ENCODE data around the gene CPLANE1. TPM values are rescaled to one million over a fixed set of nuclear protein-coding genes. Genes with fewer than 3 reads are reported as not detected.
A peak's percentile ranks its signal among the peaks of the same experiment; 100 is the strongest.

The CPLANE1 gene
- total RNA-seq, 1 experiment from 2014 or later, result 21.9 TPM

DNA sequence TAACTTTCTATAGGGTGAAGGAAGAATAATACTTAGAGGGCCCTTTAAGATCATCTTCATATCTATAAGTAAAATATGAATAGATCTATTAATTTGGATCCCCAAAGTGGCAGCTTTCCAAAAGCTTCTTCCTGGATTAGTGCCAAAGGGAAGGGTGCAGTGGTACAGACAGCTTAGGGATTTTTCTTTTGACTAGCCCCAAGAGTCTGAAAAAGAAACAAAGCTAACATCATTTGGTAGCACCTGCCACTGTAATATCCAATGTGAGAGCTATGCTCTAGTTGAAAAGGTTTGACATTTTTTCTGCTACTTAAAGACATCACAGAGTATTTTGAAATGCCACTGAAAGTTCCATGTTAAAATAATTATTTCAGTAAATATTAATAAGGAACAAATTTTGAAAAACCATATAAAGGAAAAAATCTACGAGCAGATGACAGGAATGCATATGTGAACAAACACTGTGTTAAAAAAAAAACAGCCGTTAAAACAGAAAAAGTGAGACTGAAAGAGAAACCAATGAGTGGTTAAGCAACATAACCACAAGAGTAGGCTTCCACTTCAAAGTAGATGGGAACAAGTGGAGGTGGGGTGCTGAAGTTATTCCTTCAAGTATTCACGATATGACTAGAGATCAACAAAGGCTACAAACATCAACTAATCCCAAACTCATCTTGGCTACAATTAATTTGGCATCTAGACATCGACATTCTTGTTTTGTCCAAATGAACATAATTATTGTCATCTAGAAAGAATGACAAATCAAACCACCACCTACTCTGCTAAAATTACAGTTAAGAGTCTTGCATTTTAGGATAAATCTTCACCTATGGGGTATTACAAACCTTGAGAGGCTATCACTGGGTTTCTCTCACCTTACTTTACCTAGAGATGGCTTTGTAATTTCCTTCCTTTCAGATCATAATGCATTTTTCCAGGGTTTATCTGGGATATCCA, 137.5 kb downstream of the CPLANE1 start:
- DNase-seq (ENCODE audit: low spot score), result peak; percentile 5
- no peaks in the 10 kb centered on the region for H3K27me3 ChIP-seq (replicated peaks; ENCODE audit: insufficient read depth, low read depth, low read length, poor library complexity)

GRCh38 chr5:37110135-37110534, 139.0 kb downstream of the CPLANE1 start:
- no TSS peak for BruUV-seq (replicated peaks)
- intact Hi-C loops (cut with micrococcal nuclease; ENCODE audit: unreplicated experiment), result no loop called here
- CTCF ChIA-PET, result no interaction called here
- TF ChIP-seq, protein P1, sequence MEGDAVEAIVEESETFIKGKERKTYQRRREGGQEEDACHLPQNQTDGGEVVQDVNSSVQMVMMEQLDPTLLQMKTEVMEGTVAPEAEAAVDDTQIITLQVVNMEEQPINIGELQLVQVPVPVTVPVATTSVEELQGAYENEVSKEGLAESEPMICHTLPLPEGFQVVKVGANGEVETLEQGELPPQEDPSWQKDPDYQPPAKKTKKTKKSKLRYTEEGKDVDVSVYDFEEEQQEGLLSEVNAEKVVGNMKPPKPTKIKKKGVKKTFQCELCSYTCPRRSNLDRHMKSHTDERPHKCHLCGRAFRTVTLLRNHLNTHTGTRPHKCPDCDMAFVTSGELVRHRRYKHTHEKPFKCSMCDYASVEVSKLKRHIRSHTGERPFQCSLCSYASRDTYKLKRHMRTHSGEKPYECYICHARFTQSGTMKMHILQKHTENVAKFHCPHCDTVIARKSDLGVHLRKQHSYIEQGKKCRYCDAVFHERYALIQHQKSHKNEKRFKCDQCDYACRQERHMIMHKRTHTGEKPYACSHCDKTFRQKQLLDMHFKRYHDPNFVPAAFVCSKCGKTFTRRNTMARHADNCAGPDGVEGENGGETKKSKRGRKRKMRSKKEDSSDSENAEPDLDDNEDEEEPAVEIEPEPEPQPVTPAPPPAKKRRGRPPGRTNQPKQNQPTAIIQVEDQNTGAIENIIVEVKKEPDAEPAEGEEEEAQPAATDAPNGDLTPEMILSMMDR (conservative IDR thresholded peaks at IDR 0.05; ENCODE audit: low read depth, low read length), result no peak
- no peak for TF ChIP-seq EZH2 (IDR thresholded peaks at IDR 0.05; ENCODE audit: borderline replicate concordance, low read depth, low read length, poor library complexity, severe bottlenecking)
- H3K36me3 ChIP-seq (ENCODE audit: insufficient read depth, low read length, poor library complexity, severe bottlenecking), result no peaks in the 10 kb centered on the region
- H3K4me1 ChIP-seq (ENCODE audit: insufficient read depth, low read length, poor library complexity, severe bottlenecking), result no peaks in the 10 kb centered on the region
- H3K9me3 ChIP-seq (ENCODE audit: low read depth, low read length, poor library complexity, severe bottlenecking), result no peaks in the 10 kb centered on the region
- H3K4me3 ChIP-seq (ENCODE audit: low read depth, low read length, poor library complexity, severe bottlenecking), result no peak overlapping the region
- DNase-seq (ENCODE audit: low spot score), result no peak
- no peaks in the 10 kb centered on the region for H3K27me3 ChIP-seq (replicated peaks; ENCODE audit: insufficient read depth, low read depth, low read length, poor library complexity)
- no peak overlapping the region for H3K27ac ChIP-seq (ENCODE audit: low read depth, low read length, poor library complexity, severe bottlenecking)
- POLR2A ChIA-PET (ENCODE audit: low non-redundant PET), result no interaction called here

More for the DNA sequence above, 137.5 kb downstream of the CPLANE1 start:
- Histone ChIP-seq H3K4me1 (ENCODE audit: insufficient read depth, low read length, poor library complexity, severe bottlenecking) (no peaks in the 10 kb centered on the region), H3K9me3 (ENCODE audit: low read depth, low read length, poor library complexity, severe bottlenecking) (no peaks in the 10 kb centered on the region), H3K4me3 (ENCODE audit: low read depth, low read length, poor library complexity, severe bottlenecking) (no peak overlapping the region), H3K27ac (ENCODE audit: low read depth, low read length, poor library complexity, severe bottlenecking) (no peak overlapping the region), H3K36me3 (ENCODE audit: insufficient read depth, low read length, poor library complexity, severe bottlenecking) (no peaks in the 10 kb centered on the region)
- CTCF ChIA-PET, result no interaction called here
- no TSS peak for BruUV-seq (replicated peaks)
- TF ChIP-seq, protein P1 (conservative IDR thresholded peaks at IDR 0.05; ENCODE audit: low read depth, low read length), result no peak
- no peak for TF ChIP-seq EZH2 (IDR thresholded peaks at IDR 0.05; ENCODE audit: borderline replicate concordance, low read depth, low read length, poor library complexity, severe bottlenecking)
- POLR2A ChIA-PET (ENCODE audit: low non-redundant PET), result no interaction called here
- intact Hi-C loops (cut with micrococcal nuclease; ENCODE audit: unreplicated experiment), result no loop called here

DNA sequence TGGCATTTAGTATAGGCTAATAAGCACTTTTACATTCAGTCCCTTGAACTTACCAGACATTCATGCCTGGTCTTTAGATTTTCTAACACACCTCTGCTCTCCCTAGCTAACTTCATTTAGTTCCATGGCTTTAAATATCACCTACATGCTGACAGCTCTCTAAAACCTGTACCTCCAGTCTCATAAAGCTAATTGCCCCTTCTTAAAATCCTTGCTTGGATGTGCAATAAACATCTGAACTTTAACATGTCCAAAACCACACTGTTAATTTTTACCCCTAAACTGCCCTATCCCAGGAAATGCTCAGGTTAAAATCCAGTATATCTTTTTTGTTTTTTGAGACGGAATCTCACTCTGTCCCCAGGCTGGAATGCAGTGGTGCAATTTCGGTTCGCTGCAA, 139.8 kb downstream of the CPLANE1 start:
- Histone ChIP-seq H3K4me3 (ENCODE audit: low read depth, low read length, poor library complexity, severe bottlenecking) (no peak overlapping the region), H3K36me3 (ENCODE audit: insufficient read depth, low read length, poor library complexity, severe bottlenecking) (no peaks in the 10 kb centered on the region), H3K27ac (ENCODE audit: low read depth, low read length, poor library complexity, severe bottlenecking) (no peak overlapping the region), H3K4me1 (ENCODE audit: insufficient read depth, low read length, poor library complexity, severe bottlenecking) (no peaks in the 10 kb centered on the region), H3K27me3 (replicated peaks; ENCODE audit: insufficient read depth, low read depth, low read length, poor library complexity) (no peaks in the 10 kb centered on the region), H3K9me3 (ENCODE audit: low read depth, low read length, poor library complexity, severe bottlenecking) (no peaks in the 10 kb centered on the region)
- intact Hi-C loops (cut with micrococcal nuclease; ENCODE audit: unreplicated experiment), result no loop called here
- ChIA-PET POLR2A (ENCODE audit: low non-redundant PET) (no interaction called here), CTCF (no interaction called here)
- no peak for DNase-seq (ENCODE audit: low spot score)
- no peak for TF ChIP-seq EZH2 (IDR thresholded peaks at IDR 0.05; ENCODE audit: borderline replicate concordance, low read depth, low read length, poor library complexity, severe bottlenecking)
- TF ChIP-seq, protein P1 (conservative IDR thresholded peaks at IDR 0.05; ENCODE audit: low read depth, low read length), result no peak
- no TSS peak for BruUV-seq (replicated peaks)
